Prostate gland (tissue), 2 donors: ENCODE data around the gene BOC. TPM values are rescaled to one million over a fixed set of nuclear protein-coding genes. Genes with fewer than 3 reads are reported as not detected.
A peak's percentile ranks its signal among the peaks of the same experiment; 100 is the strongest.

Experiments
- DNase-seq: peaks from one replicate; pipeline ENCODE4 v3.0.0-alpha.2; 2019; ENCODE audit warnings: low spot score
- H3K27ac ChIP-seq, 2 donors: fragments of 200-600 bp; sonication (generic); 2 replicates each; pipeline ENCODE4 v1.5.1; 2017 to 2019
- H3K27me3 ChIP-seq: fragments of 200-600 bp; sonication (generic); replicated peaks from 2 replicates; pipeline ENCODE4 v1.5.1; 2019; ENCODE audit not compliant: insufficient read depth
- H3K36me3 ChIP-seq, 2 donors: fragments of 200-600 bp; sonication (generic); 1 replicate in 1 of 2; 2 replicates in 1 of 2; pipeline versions ENCODE4 v1.5.1 to v1.8.1; 2017 to 2019
- H3K4me1 ChIP-seq: fragments of 200-600 bp; sonication (generic); replicated peaks from 2 replicates; pipeline ENCODE4 v1.5.1; 2019
- H3K4me3 ChIP-seq, 2 donors: fragments of 200-600 bp; sonication (generic); 2 replicates each; pipeline ENCODE4 v1.5.1; 2017 to 2019
- H3K9me3 ChIP-seq: fragments of 200-600 bp; sonication (generic); 2 replicates; pipeline ENCODE4 v1.5.1; 2017
- POLR2A ChIP-seq: fragments of 450-650 bp; IDR thresholded peaks from one replicate; pipeline ENCODE4 v1.6.1; 2016; ENCODE audit warnings: antibody characterized with exemption, mild to moderate bottlenecking
- POLR2AphosphoS5 ChIP-seq: sonication (generic); formaldehyde crosslinking; IDR thresholded peaks from one replicate; pipeline ENCODE4 v1.6.1; 2017; ENCODE audit warnings: antibody characterized with exemption
- WGBS: methylation state at CpG from one replicate; pipeline ENCODE4 v1.1.5; 2018; 5-methylcytosine and 5-hydroxymethylcytosine counted together
- intact Hi-C: fragments of 100-400 bp; cut with DNase I; formaldehyde crosslinking; loops from one replicate; pipeline ENCODE4 v1.14.2; 2022
- total RNA-seq, 2 donors: library from RNA; depleted of rRNA; stranded (reverse); fragments of >200 nt; gene quantifications; one replicate each; pipeline ENCODE4 v1.1.0, GENCODE V29; 2016
- TF ChIP-seq, protein P1 (sequence below), 4 experiments: fragments of 200-600 bp in 2 of 4; fragments of 450-650 bp in 2 of 4; sonication (generic) in 2 of 4; IDR thresholded peaks; 1 replicate in 3 of 4; 2 replicates in 1 of 4; pipeline ENCODE4 v1.5.1; 2016 to 2019; ENCODE audit warnings: antibody characterized with exemption in 4 of 4, mild to moderate bottlenecking in 2 of 4, moderate library complexity in 2 of 4

Gene BOC
- total RNA-seq, 2 donors from 2014 or later: 41.4 to 42.3 TPM

DNA sequence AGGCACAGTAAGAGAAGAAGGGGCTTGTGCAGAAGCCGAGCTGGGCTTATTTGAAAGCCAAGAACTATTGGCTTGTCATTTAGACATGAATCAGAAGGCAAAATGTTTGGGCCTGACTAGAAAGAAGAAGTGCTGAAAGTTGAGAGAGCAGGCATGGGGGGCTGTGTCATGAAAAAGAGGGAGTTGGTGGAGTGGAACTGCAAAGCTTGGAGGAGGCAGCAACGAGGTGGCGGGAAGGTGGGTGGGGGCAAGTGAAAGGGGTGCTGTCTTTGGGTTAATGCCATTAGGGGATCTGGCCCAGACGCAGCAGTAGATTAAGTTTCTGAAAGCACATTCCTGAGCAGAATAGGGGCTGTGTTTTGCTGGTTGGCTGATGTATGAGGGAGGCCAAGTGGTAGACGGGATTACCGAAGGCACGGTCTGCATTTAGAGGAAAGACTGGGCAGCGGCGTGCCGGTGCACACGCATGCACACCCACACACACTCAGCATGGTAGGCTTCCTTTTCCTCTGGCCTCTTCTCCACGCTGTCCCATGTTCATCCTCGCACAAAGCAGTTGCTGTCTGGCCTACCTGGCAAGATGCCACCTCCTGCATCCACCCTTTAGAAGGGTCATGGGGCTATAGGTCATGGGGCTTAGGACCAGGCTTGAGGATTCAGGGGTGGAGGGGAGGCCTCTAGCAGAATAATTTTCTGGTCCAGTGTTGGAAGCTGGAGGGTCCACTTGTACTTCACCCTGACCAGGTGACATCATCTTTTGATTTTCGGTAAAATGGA is 43.0 kb downstream of the BOC start:
- H3K27me3 ChIP-seq: no peaks in the 10 kb centered on the region
- TF ChIP-seq, protein P1, sequence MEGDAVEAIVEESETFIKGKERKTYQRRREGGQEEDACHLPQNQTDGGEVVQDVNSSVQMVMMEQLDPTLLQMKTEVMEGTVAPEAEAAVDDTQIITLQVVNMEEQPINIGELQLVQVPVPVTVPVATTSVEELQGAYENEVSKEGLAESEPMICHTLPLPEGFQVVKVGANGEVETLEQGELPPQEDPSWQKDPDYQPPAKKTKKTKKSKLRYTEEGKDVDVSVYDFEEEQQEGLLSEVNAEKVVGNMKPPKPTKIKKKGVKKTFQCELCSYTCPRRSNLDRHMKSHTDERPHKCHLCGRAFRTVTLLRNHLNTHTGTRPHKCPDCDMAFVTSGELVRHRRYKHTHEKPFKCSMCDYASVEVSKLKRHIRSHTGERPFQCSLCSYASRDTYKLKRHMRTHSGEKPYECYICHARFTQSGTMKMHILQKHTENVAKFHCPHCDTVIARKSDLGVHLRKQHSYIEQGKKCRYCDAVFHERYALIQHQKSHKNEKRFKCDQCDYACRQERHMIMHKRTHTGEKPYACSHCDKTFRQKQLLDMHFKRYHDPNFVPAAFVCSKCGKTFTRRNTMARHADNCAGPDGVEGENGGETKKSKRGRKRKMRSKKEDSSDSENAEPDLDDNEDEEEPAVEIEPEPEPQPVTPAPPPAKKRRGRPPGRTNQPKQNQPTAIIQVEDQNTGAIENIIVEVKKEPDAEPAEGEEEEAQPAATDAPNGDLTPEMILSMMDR (IDR thresholded peaks at IDR 0.05): no peak
- no peak for TF ChIP-seq POLR2A
- TF ChIP-seq POLR2AphosphoS5: no peak
- H3K27ac ChIP-seq: peak overlapping the region; percentile 26 to 36
- WGBS: 38% methylated on average over 14 of the region's 14 CpGs
- no peaks in the 10 kb centered on the region for H3K9me3 ChIP-seq
- H3K36me3 ChIP-seq: peaks cover 0 to 11% of the 10 kb centered on the region in 2 donors
- no peak for DNase-seq
- intact Hi-C loops: no loop called here
- no peak overlapping the region for H3K4me3 ChIP-seq
- H3K4me1 ChIP-seq: no peaks in the 10 kb centered on the region

DNA sequence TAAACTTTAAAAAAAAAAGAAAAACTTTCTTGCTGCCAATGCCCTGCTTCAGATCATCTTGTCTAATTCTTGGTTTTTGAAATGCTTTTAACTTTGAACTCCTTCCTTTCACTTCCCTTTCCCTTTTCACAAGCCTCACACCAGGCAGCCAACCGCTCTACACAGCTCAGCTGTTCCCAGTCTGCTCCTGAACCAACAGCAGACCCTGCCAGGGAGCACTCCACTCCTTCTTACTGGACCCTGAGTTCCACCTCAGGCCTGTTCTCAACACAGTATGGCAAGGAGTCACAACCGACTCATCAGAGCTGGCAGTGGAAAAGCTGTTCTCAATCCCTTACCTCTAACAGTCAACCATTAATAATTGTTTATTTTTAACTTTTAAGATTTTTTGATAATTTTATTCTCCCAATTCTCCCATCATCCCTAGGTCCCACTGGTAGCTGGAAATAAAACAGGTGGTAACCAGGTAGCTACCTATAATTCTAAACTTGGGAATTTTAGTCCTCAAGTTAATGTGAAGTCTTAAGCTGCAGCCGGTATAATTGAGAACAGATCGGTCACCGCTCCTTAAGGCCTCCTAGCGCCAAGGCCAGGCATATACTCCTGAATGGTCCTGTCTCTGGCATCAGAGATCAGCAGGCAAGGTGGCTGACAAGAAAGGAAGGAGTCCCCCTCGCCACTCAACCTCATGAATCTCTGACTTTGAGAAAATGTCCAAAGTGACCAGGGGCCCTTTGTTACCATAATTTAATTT is 43.9 kb downstream of the BOC start:
- Histone ChIP-seq H3K4me3 (no peak overlapping the region), H3K36me3 (peaks cover 0 to 9% of the 10 kb centered on the region in 2 donors), H3K27me3 (no peaks in the 10 kb centered on the region), H3K27ac (peak overlapping the region in 1 of 2 donors; percentile 36), H3K9me3 (no peaks in the 10 kb centered on the region), H3K4me1 (no peaks in the 10 kb centered on the region)
- DNase-seq: no peak
- intact Hi-C loops: no loop called here
- TF ChIP-seq POLR2AphosphoS5: no peak
- no peak for TF ChIP-seq POLR2A
- TF ChIP-seq, protein P1 (IDR thresholded peaks at IDR 0.05): no peak
- WGBS: 79% methylated on average over 7 of the region's 7 CpGs

DNA sequence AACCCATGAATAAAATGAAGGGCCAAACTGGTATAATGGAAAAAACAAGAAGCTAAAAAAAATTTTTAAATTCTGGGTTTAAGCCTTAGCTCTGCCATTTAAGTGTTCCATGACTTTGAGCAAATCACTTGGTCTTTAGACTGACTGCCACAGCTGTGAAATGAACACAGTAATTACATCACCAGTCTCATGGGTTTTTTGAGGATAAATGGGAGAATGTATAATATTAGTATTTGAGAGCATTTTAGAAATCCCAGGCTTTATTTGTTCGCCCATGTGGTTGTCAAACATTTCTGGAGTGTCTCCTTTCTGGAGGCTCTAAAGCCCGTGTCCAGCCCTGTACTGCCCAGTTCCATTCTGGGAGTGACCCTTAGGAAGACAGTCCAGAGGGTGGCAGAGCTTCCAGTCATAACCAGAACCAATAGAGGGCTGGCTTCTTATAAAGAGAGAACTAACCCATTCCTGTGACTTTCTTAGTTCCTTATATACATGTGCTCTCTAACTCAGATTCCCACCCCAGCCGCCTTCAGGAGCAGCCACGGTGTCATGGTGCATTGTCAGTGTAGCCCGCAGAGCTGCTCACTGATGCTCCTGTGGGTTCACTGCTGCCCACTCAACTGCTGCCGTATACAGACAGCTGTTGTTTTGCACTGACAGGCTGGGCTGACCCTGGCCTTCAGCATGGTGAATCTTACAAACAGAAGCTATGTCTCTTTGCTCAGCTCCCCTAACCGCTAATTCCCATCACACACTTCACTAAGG is 44.7 kb downstream of the BOC start:
- H3K36me3 ChIP-seq: peaks cover 0 to 1% of the 10 kb centered on the region in 2 donors
- H3K4me1 ChIP-seq: no peaks in the 10 kb centered on the region
- TF ChIP-seq POLR2A: no peak
- TF ChIP-seq POLR2AphosphoS5: no peak
- TF ChIP-seq, protein P1 (IDR thresholded peaks at IDR 0.05): no peak
- H3K27ac ChIP-seq: no peak overlapping the region
- intact Hi-C loops: no loop called here
- 89% methylated on average over 7 of the region's 7 CpGs for WGBS
- no peak for DNase-seq
- no peaks in the 10 kb centered on the region for H3K27me3 ChIP-seq
- no peak overlapping the region for H3K4me3 ChIP-seq
- H3K9me3 ChIP-seq: no peaks in the 10 kb centered on the region

DNA sequence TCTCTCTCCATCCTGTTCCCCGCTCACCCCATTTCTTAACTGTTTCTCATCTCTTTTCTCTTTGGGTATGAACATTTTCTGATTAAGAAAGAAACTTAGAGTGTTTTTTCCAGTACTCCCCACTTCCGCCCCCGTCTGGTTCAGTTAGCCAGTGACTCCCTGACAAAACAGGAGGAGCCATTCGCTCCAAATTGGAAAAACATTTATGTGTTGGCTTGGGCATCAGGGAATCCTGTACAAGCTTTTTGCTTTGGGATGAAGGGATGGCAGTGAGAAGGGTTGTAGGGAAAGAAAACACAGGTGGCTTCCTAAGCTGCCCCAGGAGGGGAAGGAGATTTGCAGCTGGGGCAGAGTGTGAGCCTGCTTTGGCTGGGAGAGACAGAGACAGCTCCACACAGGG is 47.0 kb downstream of the BOC start:
- Histone ChIP-seq H3K4me1 (no peaks in the 10 kb centered on the region), H3K4me3 (no peak overlapping the region), H3K36me3 (no peaks in the 10 kb centered on the region), H3K27ac (no peak overlapping the region), H3K9me3 (no peaks in the 10 kb centered on the region), H3K27me3 (no peaks in the 10 kb centered on the region)
- 88% methylated on average over 4 of the region's 4 CpGs for WGBS
- no peak for DNase-seq
- intact Hi-C loops: no loop called here
- TF ChIP-seq POLR2AphosphoS5: no peak
- TF ChIP-seq POLR2A: no peak
- TF ChIP-seq, protein P1 (IDR thresholded peaks at IDR 0.05): no peak
